SK-N-SH (cell line): ENCODE results near the gene PAPPA2. TPM values are rescaled to one million over a fixed set of nuclear protein-coding genes. Genes with fewer than 3 reads are reported as not detected.

Source experiments
- CTCF ChIA-PET: fragments of 300-600, 350-600 bp; formaldehyde crosslinking; extraction: SDS; loops from one replicate; lab custom pipeline; 2021; lab: Yijun Ruan, JAX
- POLR2A ChIA-PET: fragments of 350-600 bp; sonication (Branson Sonifier 250); formaldehyde crosslinking; extraction: SDS; loops from one replicate; lab custom pipeline; 2020; ENCODE audit warnings: antibody characterized with exemption, inconsistent platforms; lab: Yijun Ruan, JAX
- DNase-seq: peaks from one replicate; pipeline ENCODE4 v3.0.0; 2012
- H2AFZ ChIP-seq: fragments of 200-600 bp; sonication (generic); 2 replicates; pipeline ENCODE4 v1.8.1; 2016; ENCODE audit warnings: antibody characterized with exemption, mild to moderate bottlenecking, low read depth
- H3F3A ChIP-seq: fragments of 200-600 bp; sonication (generic); replicated peaks from 2 replicates; pipeline ENCODE3; 2016; ENCODE audit warnings: antibody characterized with exemption, mild to moderate bottlenecking; ENCODE audit not compliant: insufficient read depth
- H3K27ac ChIP-seq, 2 experiments: fragments of 200-500 bp in 1 of 2; fragments of 200-600 bp in 1 of 2; sonication (Bioruptor generic) in 1 of 2; sonication (generic), shearing (Covaris generic) in 1 of 2; 2 replicates each; pipeline versions ENCODE4 v1.5.1 to v1.6.1; 2014 to 2016; ENCODE audit warnings: low read depth in 2 of 2, inconsistent platforms in 1 of 2, low read length in 1 of 2, mild to moderate bottlenecking in 1 of 2, mixed read lengths in 1 of 2
- H3K27me3 ChIP-seq: fragments of 200-600 bp; sonication (generic), shearing (Covaris generic); 2 replicates; pipeline ENCODE4 v1.6.1; 2016; ENCODE audit warnings: mixed run types; ENCODE audit not compliant: insufficient read depth
- H3K36me3 ChIP-seq, 2 experiments: fragments of 200-500 bp in 1 of 2; fragments of 200-600 bp in 1 of 2; sonication (Bioruptor generic) in 1 of 2; sonication (generic) in 1 of 2; replicated peaks in 1 of 2; 2 replicates each; pipeline versions ENCODE3 to v1.5.1; 2014 to 2016; ENCODE audit warnings: low read length in 1 of 2, mild to moderate bottlenecking in 1 of 2; ENCODE audit not compliant: insufficient read depth in 2 of 2, control insufficient read depth in 1 of 2
- H3K4me1 ChIP-seq, 2 experiments: fragments of 200-500 bp in 1 of 2; fragments of 200-600 bp in 1 of 2; sonication (Bioruptor generic) in 1 of 2; sonication (generic), shearing (Covaris generic) in 1 of 2; 2 replicates each; pipeline versions ENCODE4 v1.5.1 to v1.6.1; 2014 to 2016; ENCODE audit warnings: low read depth in 1 of 2, low read length in 1 of 2, mixed run types in 1 of 2; ENCODE audit not compliant: insufficient read depth in 2 of 2, control insufficient read depth in 1 of 2
- H3K4me2 ChIP-seq: fragments of 200-600 bp; sonication (generic), shearing (Covaris generic); 2 replicates; pipeline ENCODE4 v1.6.1; 2017; ENCODE audit warnings: mixed run types
- H3K4me3 ChIP-seq, 2 experiments: fragments of 200-500 bp in 1 of 2; fragments of 200-600 bp in 1 of 2; sonication (Bioruptor generic) in 1 of 2; sonication (generic), shearing (Covaris generic) in 1 of 2; 2 replicates each; pipeline versions ENCODE4 v1.5.1 to v1.8.1; 2014 to 2016; ENCODE audit warnings: low read depth in 2 of 2, inconsistent platforms in 1 of 2, low read length in 1 of 2, mild to moderate bottlenecking in 1 of 2, mixed read lengths in 1 of 2, moderate library complexity in 1 of 2
- H3K79me2 ChIP-seq: fragments of 200-600 bp; sonication (generic); 2 replicates; pipeline ENCODE4 v1.8.1; 2017; ENCODE audit warnings: mild to moderate bottlenecking; ENCODE audit not compliant: insufficient read depth
- H3K9ac ChIP-seq: fragments of 200-600 bp; sonication (generic); 2 replicates; pipeline ENCODE4 v1.6.1; 2017; ENCODE audit warnings: mixed run types
- H3K9me2 ChIP-seq: fragments of 200-600 bp; sonication (generic); 2 replicates; pipeline ENCODE4 v1.6.1; 2017; ENCODE audit warnings: mixed run types
- H3K9me3 ChIP-seq: fragments of 200-600 bp; sonication (generic); 2 replicates; pipeline ENCODE4 v1.6.1; 2017; ENCODE audit warnings: mixed run types, mild to moderate bottlenecking, moderate library complexity
- H4K20me1 ChIP-seq: fragments of 200-600 bp; sonication (generic); 2 replicates; pipeline ENCODE4 v1.6.1; 2017; ENCODE audit warnings: mild to moderate bottlenecking, mixed run types; ENCODE audit not compliant: insufficient read depth
- EZH2phosphoT487 ChIP-seq: fragments of 200-600 bp; sonication (generic); IDR thresholded peaks from 2 replicates; pipeline ENCODE4 v1.6.1; 2017; ENCODE audit warnings: low read depth, mixed run types, mild to moderate bottlenecking, antibody characterized with exemption, moderate library complexity, borderline replicate concordance
- MEF2A ChIP-seq: IDR thresholded peaks from 2 replicates; pipeline ENCODE4 v1.4.0; 2012; ENCODE audit warnings: low read depth, borderline replicate concordance
- MXI1 ChIP-seq: IDR thresholded peaks from 2 replicates; pipeline ENCODE4 v1.6.1; 2012; ENCODE audit warnings: mild to moderate bottlenecking, low read depth, low read length, improper control_type of control experiment
- NFIC ChIP-seq: IDR thresholded peaks from 2 replicates; pipeline ENCODE4 v1.4.0; 2012; ENCODE audit warnings: borderline replicate concordance
- RAD21 ChIP-seq: IDR thresholded peaks from 2 replicates; pipeline ENCODE4 v1.6.1; 2012; ENCODE audit warnings: mild to moderate bottlenecking, low read length
- RCOR1 ChIP-seq: fragments of 150-350 bp; IDR thresholded peaks from 2 replicates; pipeline ENCODE4 v1.6.1; 2017; ENCODE audit warnings: antibody characterized with exemption, low read length
- SMC3 ChIP-seq: IDR thresholded peaks from 2 replicates; pipeline ENCODE4 v1.6.1; 2012; ENCODE audit warnings: low read depth, low read length, improper control_type of control experiment
- YY1 ChIP-seq: IDR thresholded peaks from 2 replicates; pipeline ENCODE4 v1.4.0; 2012; ENCODE audit warnings: low read depth, mild to moderate bottlenecking
- WGBS: methylation state at CpG from one replicate; pipeline ENCODE4 v1.1.6; 2017; ENCODE audit warnings: low lambda C conversion rate; 5-methylcytosine and 5-hydroxymethylcytosine counted together
- polyA plus RNA-seq, 3 experiments: library from polyadenylated mRNA; depleted of rRNA; stranded (reverse); fragments of >200 nt; gene quantifications; 2 replicates each; pipeline ENCODE4 v1.2.3, GENCODE V29; 2012
- TF ChIP-seq, protein P1 (sequence below): fragments of 200-600 bp; sonication (generic); IDR thresholded peaks from 2 replicates; pipeline ENCODE4 v1.6.1; 2017; ENCODE audit warnings: antibody characterized with exemption, mild to moderate bottlenecking, moderate library complexity

Gene PAPPA2
- polyA plus RNA-seq, 1 of the 3 experiments (the other 2 are of a cell fraction), result 0.02 TPM

DNA sequence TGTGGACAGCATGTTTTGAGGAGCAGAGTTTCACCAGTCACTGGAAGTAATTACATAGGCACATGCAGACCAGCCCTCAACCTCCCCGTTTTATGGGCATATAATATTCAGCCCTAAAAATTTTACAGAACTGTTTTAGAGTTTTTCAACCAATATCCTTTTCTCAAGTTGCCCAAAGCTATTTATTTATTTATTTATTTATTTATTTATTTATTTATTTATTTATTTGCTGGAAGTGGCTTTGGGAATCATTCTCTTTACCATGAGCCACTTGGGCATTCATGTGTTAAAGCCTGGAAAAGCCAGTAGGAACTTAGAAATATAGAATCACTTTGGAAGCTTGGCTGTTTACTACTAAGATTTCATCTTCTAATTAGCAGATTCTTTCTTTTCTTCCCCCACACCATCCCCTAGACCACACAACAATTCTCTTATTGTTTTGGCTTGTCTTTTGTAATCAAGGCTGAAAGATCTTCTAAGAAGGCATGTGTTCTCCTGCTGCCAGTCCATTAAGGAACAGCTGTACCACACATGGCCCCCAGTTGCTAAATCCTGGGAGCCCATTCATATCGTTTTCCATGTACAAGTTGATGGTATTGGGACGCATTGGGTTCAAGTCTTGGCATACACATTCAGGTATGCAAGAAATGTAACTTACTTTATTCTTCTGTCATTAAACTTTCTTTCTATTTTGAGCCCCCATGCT is 220.0 kb downstream of the PAPPA2 start:
- Histone ChIP-seq H3F3A (no peaks in the 10 kb centered on the region), H3K36me3 (no peaks in the 10 kb centered on the region), H2AFZ (no peak overlapping the region), H3K27me3 (no peaks in the 10 kb centered on the region), H3K9me2 (no peaks in the 10 kb centered on the region), H3K79me2 (no peaks in the 10 kb centered on the region), H3K4me1 (no peaks in the 10 kb centered on the region), H3K4me2 (no peak overlapping the region), H3K27ac (no peak overlapping the region), H3K9me3 (no peaks in the 10 kb centered on the region), H3K9ac (no peak overlapping the region), H3K4me3 (no peak overlapping the region), H4K20me1 (no peaks in the 10 kb centered on the region)
- no peak for DNase-seq
- 24% methylated on average over 3 of the region's 3 CpGs for WGBS
- ChIA-PET POLR2A (no interaction called here), CTCF (interaction anchor here (1.0 to 5.3 kb wide), 3 partner anchors 8 to 198 kb away, joined by 3 to 39 read pairs (median 4); no protein-coding TSS in a partner anchor)
- TF ChIP-seq NFIC, result no peak
- TF ChIP-seq YY1, result no peak
- TF ChIP-seq MXI1, result no peak

DNA sequence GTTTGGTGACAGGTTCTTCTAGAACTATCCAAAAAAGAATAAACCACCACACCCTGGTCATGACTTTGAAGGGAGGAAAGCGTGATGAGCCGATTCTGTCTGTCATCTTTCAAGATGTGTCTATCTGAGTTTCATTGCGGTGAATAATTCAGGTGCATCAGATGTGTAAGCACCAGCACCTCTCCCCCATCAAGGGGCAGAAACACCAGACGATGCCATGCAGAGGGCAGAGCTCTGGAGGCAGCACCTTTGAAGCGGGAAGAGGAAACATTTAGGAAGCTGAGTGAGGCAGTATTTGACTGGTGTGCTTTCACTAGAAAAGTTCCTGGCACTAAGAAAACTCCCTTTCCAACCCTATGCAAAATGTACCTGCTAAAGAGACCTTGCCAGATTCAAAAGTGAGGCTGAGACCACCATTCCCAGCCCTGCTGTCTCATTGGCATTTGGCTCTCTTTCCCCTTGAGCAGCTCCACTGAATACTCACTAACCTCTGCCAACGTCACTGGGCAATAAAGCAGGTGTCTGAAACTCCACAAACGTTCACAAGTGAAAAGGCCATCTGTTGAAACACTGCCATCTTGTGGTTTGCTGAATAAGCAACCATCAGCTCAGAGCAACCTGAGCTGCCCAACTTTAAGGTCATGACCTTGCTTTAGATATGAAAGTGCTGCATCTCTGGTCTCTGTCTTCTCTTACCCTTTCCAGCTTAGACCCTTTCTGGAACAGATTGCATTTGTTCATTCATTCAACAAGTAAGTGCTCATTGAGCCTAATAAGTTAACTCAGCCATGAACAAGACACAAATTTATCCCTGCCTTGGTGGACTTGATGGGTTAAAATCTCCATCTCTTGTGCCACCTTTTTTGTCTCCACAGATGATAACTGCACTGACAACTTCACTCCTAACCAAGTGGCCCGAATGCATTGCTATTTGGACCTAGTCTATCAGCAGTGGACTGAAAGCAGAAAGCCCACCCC is 228.6 kb downstream of the PAPPA2 start:
- ChIA-PET POLR2A (interaction anchor here (1.2 kb wide), 1 partner anchor 81 kb away, joined by 5 read pairs; no protein-coding TSS in a partner anchor), CTCF (interaction anchor here (0.6 to 7.6 kb wide), 41 partner anchors 10 to 1536 kb away, joined by 3 to 109 read pairs (median 4); no protein-coding TSS in a partner anchor)
- no peaks in the 10 kb centered on the region for H4K20me1 ChIP-seq
- H3K9me2 ChIP-seq, result no peaks in the 10 kb centered on the region
- no peaks in the 10 kb centered on the region for H3K9me3 ChIP-seq
- H2AFZ ChIP-seq, result no peak overlapping the region
- no peak overlapping the region for H3K4me2 ChIP-seq
- 16% methylated on average over 7 of the region's 8 CpGs for WGBS
- H3F3A ChIP-seq, result no peaks in the 10 kb centered on the region
- DNase-seq, result peak; percentile 35
- no peak overlapping the region for H3K9ac ChIP-seq
- H3K27me3 ChIP-seq, result no peaks in the 10 kb centered on the region
- peak overlapping the region in 1 of 2 experiments; percentile 43; a peak in 2 of 4 replicates for H3K27ac ChIP-seq
- H3K36me3 ChIP-seq, result no peaks in the 10 kb centered on the region
- H3K4me3 ChIP-seq, result no peak overlapping the region
- no peaks in the 10 kb centered on the region for H3K79me2 ChIP-seq
- no peak for TF ChIP-seq MEF2A
- no peak for TF ChIP-seq EZH2phosphoT487
- TF ChIP-seq RAD21, result peak; percentile 80
- no peak for TF ChIP-seq RCOR1
- TF ChIP-seq SMC3, result peak; percentile 84
- TF ChIP-seq, protein P1, sequence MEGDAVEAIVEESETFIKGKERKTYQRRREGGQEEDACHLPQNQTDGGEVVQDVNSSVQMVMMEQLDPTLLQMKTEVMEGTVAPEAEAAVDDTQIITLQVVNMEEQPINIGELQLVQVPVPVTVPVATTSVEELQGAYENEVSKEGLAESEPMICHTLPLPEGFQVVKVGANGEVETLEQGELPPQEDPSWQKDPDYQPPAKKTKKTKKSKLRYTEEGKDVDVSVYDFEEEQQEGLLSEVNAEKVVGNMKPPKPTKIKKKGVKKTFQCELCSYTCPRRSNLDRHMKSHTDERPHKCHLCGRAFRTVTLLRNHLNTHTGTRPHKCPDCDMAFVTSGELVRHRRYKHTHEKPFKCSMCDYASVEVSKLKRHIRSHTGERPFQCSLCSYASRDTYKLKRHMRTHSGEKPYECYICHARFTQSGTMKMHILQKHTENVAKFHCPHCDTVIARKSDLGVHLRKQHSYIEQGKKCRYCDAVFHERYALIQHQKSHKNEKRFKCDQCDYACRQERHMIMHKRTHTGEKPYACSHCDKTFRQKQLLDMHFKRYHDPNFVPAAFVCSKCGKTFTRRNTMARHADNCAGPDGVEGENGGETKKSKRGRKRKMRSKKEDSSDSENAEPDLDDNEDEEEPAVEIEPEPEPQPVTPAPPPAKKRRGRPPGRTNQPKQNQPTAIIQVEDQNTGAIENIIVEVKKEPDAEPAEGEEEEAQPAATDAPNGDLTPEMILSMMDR, result peak; percentile 70
- H3K4me1 ChIP-seq, result peaks cover 0 to 23% of the 10 kb centered on the region in 2 experiments; a peak in 1 of 4 replicates
